ENCODE measurements around the gene GDPD5.

GDPD5 gene

GRCh38 chr11:75387736-75388294, 137.9 kb downstream of the GDPD5 start:
- Histone ChIP-seq H3K4me2 (ENCODE audit: low read length) (no peak overlapping the region), H3K4me3 (ENCODE audit: low read length) (no peak overlapping the region), H3F3A (ENCODE audit: control insufficient read depth, insufficient read depth) (no peaks in the 10 kb centered on the region), H4K20me1 (ENCODE audit: control insufficient read depth, insufficient read depth, low read depth, low read length) (0 out of 2 replicates have a peak, but pooled peaks cover 3% of the 10 kb centered on the region), H3K9me2 (replicated peaks; ENCODE audit: control insufficient read depth, low read length) (no peaks in the 10 kb centered on the region), H3K79me2 (ENCODE audit: control insufficient read depth, low read length) (no peaks in the 10 kb centered on the region), H3K9me3 (ENCODE audit: control insufficient read depth, insufficient read depth, low read length) (no peaks in the 10 kb centered on the region), H3K4me1 (ENCODE audit: control insufficient read depth, low read length) (no peaks in the 10 kb centered on the region), H3K27me3 (ENCODE audit: control insufficient read depth, low read length) (peaks cover 5% of the 10 kb centered on the region), H3K27ac (ENCODE audit: low read depth, low read length) (no peak overlapping the region), H3K36me3 (ENCODE audit: control insufficient read depth, low read length) (no peaks in the 10 kb centered on the region)
- TF ChIP-seq CTCF (IDR thresholded peaks at IDR 0.05; ENCODE audit: low read depth, low read length, poor library complexity, severe bottlenecking) (no peak), EZH2phosphoT487 (IDR thresholded peaks at IDR 0.05; ENCODE audit: borderline replicate concordance, low read length) (no peak)

GRCh38 chr11:75386942-75387630, 138.7 kb downstream of the GDPD5 start:
- H3K4me2 ChIP-seq (ENCODE audit: low read length) = no peak overlapping the region
- no peaks in the 10 kb centered on the region for H3K9me2 ChIP-seq (replicated peaks; ENCODE audit: control insufficient read depth, low read length)

More at GRCh38 chr11:75386942-75387630, 138.7 kb downstream of the GDPD5 start:
- H3K27ac ChIP-seq (ENCODE audit: low read depth, low read length) = no peak overlapping the region
- H3K79me2 ChIP-seq (ENCODE audit: control insufficient read depth, low read length) = no peaks in the 10 kb centered on the region
- peaks cover 5% of the 10 kb centered on the region for H3K27me3 ChIP-seq (ENCODE audit: control insufficient read depth, low read length)
- no peaks in the 10 kb centered on the region for H3K4me1 ChIP-seq (ENCODE audit: control insufficient read depth, low read length)
- no peaks in the 10 kb centered on the region for H3K36me3 ChIP-seq (ENCODE audit: control insufficient read depth, low read length)
- TF ChIP-seq EZH2phosphoT487 (IDR thresholded peaks at IDR 0.05; ENCODE audit: borderline replicate concordance, low read length) (no peak), CTCF (IDR thresholded peaks at IDR 0.05; ENCODE audit: low read depth, low read length, poor library complexity, severe bottlenecking) (no peak)
- H3K4me3 ChIP-seq (ENCODE audit: low read length) = no peak overlapping the region
- no peaks in the 10 kb centered on the region for H3F3A ChIP-seq (ENCODE audit: control insufficient read depth, insufficient read depth)
- H3K9me3 ChIP-seq (ENCODE audit: control insufficient read depth, insufficient read depth, low read length) = no peaks in the 10 kb centered on the region
- H4K20me1 ChIP-seq (ENCODE audit: control insufficient read depth, insufficient read depth, low read depth, low read length) = 0 out of 2 replicates have a peak, but pooled peaks cover 3% of the 10 kb centered on the region

Data from DOHH2 (cell line).